Measurements from ENCODE around the gene RERE. TPM values are rescaled to one million over a fixed set of nuclear protein-coding genes. Genes with fewer than 3 reads are reported as not detected.

Gene RERE
- total and polyA plus RNA-seq, 11 donors: 53.5 to 236 (median 121) TPM

DNA sequence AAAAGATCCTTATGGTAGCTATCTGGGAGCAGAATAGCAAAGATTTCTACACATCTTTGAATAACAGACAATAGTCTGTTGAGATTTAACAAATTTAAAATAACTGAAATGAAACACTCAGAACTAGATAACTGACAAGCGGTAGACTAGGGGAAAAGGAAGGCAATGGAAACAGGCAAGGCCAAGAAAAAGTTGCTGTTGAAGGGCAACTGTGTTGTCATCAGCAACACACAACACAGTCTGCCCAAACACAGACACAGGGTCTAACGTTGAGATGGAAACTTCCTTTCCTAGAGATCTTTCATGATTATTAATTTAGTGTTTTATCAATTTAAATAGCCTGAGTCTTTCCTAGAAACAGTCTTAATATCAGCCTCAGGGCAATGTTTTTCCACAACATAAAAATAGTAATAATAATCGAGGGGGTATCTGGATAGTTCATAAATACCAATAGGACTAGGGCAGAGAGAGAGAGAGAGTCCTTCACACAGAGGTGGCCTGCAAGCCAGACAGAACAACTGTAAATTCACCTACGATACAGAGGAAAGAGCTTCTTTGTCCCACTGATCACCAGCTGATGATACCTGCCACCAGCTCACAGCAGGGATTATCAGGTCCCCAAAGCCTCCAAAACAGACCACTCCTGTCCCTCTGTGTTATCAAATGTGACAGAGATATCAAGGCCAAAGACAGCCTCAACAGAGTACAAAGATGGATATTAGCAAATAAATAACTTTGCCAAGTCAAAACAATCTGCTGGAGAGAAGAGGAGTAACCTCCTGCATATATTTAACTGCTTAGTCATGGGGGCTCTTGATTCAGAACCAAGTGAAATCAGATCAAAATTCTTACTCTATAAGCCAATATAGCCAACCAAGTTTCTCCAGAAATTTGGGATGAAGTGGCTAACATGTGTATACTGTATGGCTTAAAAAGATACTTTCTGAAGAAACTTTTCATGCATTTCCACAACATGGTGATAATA lies 254.3 kb downstream of the RERE start:
- TF ChIP-seq, protein P1, sequence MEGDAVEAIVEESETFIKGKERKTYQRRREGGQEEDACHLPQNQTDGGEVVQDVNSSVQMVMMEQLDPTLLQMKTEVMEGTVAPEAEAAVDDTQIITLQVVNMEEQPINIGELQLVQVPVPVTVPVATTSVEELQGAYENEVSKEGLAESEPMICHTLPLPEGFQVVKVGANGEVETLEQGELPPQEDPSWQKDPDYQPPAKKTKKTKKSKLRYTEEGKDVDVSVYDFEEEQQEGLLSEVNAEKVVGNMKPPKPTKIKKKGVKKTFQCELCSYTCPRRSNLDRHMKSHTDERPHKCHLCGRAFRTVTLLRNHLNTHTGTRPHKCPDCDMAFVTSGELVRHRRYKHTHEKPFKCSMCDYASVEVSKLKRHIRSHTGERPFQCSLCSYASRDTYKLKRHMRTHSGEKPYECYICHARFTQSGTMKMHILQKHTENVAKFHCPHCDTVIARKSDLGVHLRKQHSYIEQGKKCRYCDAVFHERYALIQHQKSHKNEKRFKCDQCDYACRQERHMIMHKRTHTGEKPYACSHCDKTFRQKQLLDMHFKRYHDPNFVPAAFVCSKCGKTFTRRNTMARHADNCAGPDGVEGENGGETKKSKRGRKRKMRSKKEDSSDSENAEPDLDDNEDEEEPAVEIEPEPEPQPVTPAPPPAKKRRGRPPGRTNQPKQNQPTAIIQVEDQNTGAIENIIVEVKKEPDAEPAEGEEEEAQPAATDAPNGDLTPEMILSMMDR (IDR thresholded peaks at IDR 0.05): no peak
- TF ChIP-seq POLR2A (IDR thresholded peaks at IDR 0.05): no peak
- Histone ChIP-seq H3K9me3 (no peaks in the 10 kb centered on the region), H3K27me3 (no peaks in the 10 kb centered on the region), H3K4me3 (no peak overlapping the region), H3K4me1 (peaks cover 0 to 35% (median 13%) of the 10 kb centered on the region in 12 donors), H3K27ac (peak overlapping the region in 5 of 12 donors; percentile 14 to 53 (median 30)), H3K36me3 (no peaks in the 10 kb centered on the region)
- intact Hi-C loops (cut with DNase I): loop anchor here in 7 of 10 donors (2.0 to 10.0 kb wide), 7 partner anchors 34 to 289 kb away; no protein-coding TSS in a partner anchor
- ATAC-seq: peak in 3 of 4 donors; percentile 19 to 44 (median 38)
- WGBS, 4 donors: 32 to 42% (median 33%) methylated on average over 4 of the region's 4 CpGs
- DNase-seq: no peak

- TF ChIP-seq, protein P1 (IDR thresholded peaks at IDR 0.05): no peak
- no peak for TF ChIP-seq POLR2A (IDR thresholded peaks at IDR 0.05)
- Histone ChIP-seq H3K4me3 (no peak overlapping the region), H3K27ac (no peak overlapping the region), H3K36me3 (no peaks in the 10 kb centered on the region), H3K9me3 (no peaks in the 10 kb centered on the region), H3K27me3 (no peaks in the 10 kb centered on the region), H3K4me1 (peaks cover 0 to 26% (median 13%) of the 10 kb centered on the region in 12 donors)
- intact Hi-C loops (cut with DNase I): loop anchor here in 7 of 10 donors (2.0 to 10.0 kb wide), 7 partner anchors 35 to 290 kb away; no protein-coding TSS in a partner anchor
- ATAC-seq: no peak
- no peak for DNase-seq
- 92 to 100% (median 96%) methylated on average over 2 of the region's 2 CpGs for WGBS, 4 donors
Observed at GRCh38 chr1:8562222-8562621, 255.2 kb downstream of the RERE start.

GRCh38 chr1:8560611-8561544 lies 256.6 kb downstream of the RERE start:
- no peaks in the 10 kb centered on the region for H3K9me3 ChIP-seq
- DNase-seq: peak in 2 of 5 donors; percentile 21 to 26
- H3K27me3 ChIP-seq: no peaks in the 10 kb centered on the region
- no peak for TF ChIP-seq POLR2A (IDR thresholded peaks at IDR 0.05)
- TF ChIP-seq, protein P1 (IDR thresholded peaks at IDR 0.05): peak; percentile 85 to 99 (median 95)
- H3K36me3 ChIP-seq: peaks cover 0 to 11% (median 0%) of the 10 kb centered on the region in 9 donors
- peaks cover 0 to 26% (median 13%) of the 10 kb centered on the region in 12 donors for H3K4me1 ChIP-seq
- 26 to 34% (median 29%) methylated on average over 2 of the region's 2 CpGs for WGBS, 4 donors
- no peak overlapping the region for H3K27ac ChIP-seq
- ATAC-seq: peak in 3 of 4 donors; percentile 63 to 79 (median 69)
- H3K4me3 ChIP-seq: no peak overlapping the region
- intact Hi-C loops (cut with DNase I): loop anchor here (1.0 to 10.0 kb wide), 14 partner anchors 36 to 291 kb away; no protein-coding TSS in a partner anchor

Measured in heart left ventricle (tissue), 16 donors.